Activated naive CD4-positive, alpha-beta T cell treated with Interleukin-2 at 50 U/mL for 16 hours (primary cell): ENCODE measurements around the gene SPTSSB.

Experiments
- DNase-seq: peaks from one replicate; pipeline ENCODE4 v3.0.0-alpha.2; 2020

Gene SPTSSB

DNA sequence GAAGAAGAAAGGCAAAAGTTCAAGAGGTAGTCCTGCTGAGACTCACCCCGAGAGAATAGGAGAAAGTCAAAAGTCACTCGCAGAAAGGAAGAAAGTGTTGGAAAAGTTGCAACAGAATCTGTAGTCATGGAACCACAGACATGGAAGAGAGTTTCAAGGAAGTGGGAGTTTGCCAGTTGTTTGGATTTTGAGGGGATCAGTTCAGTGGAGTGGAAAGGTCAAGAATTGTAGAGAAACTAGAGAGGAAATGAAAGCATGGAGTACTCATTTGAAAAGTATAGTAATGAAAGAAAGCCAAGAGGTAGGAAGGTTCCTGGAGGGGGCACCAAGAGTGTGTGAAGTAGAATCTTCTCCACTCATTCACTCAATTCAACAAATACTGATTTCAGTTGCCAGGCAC lies 34.7 kb downstream of the SPTSSB start:
- no peak for DNase-seq

DNA sequence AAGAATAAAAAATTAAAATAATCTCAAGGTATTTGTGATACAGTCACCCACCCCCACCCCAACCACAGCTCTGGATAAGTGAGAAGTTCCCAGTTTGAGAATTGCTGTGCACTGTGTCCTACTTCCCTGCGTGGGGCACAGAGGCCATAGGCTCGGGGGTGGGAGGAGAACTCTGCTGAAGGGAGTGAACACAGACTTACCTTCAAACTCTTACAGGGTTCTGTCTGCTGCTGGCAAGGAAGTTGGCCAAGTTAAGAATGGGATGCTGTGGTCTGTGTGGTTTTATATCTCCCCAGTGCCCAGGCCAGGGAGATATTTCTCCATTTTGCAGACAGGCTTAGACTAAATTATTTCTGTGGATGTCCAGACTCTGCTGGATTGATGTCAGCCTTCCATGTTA lies 37.6 kb downstream of the SPTSSB start:
- no peak for DNase-seq

DNA sequence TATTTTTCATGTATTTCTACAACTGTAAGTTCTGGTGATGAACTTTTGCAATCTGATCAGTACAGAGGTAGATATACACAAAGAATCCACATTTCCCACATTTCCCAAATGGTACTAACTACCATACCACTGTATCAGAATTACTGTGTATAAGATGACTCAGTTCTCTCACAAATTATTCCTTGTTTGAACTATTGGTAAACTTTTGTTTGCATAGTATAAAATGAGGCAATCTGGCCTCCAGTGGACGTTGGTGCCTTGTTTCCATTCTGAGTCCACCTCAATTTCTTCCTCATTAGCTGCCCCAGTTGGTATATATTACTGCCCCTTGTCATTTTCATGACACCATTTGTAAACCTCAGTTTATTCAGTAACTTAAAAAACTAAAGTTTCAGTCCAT lies 38.5 kb downstream of the SPTSSB start:
- DNase-seq, result no peak

DNA sequence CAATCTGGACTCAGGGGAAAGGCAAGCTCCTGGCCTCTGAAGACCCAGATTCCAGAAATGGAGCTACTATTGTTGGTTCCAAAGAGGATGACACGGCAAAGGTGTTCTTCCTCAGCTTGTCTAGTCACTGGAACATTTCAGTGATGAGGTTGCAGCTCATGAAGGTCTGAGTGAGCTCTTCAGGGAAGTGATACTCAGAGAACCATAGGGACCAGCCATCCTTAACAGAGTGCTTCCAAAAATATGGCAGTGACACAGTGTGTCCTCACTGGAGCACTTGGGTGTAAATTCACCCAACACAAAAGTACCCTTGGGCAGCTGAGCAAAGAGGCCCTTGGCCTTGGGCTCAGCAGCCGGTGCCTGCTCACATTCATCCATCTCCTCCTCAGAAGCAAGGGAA lies 46.3 kb downstream of the SPTSSB start:
- no peak for DNase-seq

DNA sequence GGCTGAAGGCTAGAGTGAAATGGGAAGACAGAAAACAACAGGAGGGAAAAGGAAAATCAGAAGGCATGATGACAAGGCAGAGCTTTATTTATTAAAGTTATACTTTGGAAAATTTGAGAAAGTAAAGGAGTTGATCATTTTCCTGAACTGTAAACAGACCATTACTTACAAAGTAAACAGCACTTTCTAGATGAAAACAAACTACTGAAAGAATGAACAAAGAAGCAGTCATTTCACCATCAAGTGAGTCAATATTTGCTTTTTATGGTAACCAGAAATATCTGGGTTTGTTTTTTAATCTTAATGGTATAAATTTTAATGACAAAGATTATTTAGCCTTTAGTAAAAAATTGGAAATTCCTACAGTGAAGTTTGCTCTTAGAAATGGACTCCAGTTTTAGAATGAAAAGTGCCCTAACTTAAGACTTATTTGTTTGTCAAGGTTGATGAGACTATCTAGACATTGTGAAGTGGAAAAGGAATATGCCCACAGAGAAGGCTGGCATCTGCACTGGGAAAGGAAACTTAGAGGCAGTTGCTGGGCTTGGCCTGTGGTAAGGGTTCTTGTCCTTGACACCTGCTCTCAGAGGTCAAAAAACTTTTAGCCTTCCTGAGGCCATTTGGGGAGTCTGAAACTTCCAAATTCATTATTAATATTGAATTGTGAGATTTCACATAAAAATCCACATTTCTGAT lies 47.2 kb downstream of the SPTSSB start:
- DNase-seq, result no peak

DNA sequence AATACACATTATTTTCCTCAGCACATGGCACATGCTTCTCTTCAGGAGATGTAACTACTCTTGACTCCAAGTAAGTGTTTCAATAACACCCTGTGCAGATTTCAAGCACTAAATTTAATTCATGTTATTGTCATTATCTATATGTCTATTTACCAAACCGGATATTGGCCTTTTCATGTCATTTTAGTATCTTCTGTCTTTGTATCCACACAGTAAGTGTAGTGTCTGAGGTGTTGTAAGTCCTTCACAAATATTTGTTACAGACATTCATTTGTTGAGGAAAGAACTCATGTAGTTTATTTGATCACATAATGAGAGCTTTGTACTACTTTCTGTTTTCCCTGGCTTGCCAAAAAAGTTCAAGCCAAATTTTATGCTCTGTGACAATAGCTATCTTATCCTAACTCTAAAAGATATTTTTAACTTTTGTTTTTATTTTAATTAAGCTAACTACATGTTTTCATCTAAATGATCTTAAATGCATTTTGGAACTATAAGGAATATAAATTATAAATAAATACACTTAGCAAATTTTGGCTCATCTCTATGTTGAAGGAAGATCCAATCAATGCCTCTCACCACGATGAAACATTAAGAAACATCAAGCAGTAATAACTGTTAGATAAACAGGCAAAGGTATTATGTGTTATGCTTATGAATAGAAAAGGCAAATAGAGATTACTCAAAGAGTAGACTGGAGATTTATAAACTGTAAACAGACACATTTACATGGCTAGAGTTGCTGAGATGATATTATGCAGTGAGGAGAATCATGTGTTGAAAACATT lies 48.3 kb downstream of the SPTSSB start:
- DNase-seq, result no peak

DNA sequence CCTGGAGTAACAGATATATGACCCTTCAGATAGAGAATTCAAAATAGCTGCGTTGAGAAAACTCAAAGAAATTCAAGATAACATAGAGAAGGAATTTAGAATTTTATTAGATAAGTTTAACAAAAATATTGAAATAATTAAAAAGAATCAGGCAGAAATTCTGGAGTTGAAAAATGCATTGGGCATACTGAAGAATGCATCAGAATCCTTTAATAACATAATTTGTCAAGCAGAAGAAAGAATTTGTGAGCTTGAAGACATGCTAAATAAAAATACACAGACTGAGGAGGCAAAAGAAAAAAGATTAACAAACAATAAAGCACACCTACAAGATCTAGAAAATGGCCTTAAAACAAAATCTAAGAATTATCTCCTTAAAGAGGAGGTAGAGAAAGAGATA lies 50.5 kb downstream of the SPTSSB start:
- no peak for DNase-seq

DNA sequence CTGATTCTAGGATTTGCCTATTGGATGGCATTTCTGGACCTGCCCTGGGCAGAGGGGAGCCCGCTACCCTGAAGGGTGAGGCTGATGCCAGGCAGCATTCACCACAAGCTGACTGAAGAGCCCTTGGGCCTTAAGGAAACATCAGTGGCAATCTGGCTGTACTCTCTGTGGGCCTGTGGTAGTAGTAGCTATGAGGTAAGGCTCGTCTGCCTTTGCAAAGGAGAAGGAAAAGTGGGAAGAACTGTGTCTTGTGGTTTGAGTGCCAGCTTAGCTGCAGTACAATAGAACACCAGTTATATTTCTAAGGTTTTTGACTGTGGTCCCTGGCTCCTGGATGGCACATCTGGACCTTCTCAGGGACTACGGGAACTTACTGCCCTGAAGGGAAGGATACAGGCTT lies 51.5 kb downstream of the SPTSSB start:
- no peak for DNase-seq

DNA sequence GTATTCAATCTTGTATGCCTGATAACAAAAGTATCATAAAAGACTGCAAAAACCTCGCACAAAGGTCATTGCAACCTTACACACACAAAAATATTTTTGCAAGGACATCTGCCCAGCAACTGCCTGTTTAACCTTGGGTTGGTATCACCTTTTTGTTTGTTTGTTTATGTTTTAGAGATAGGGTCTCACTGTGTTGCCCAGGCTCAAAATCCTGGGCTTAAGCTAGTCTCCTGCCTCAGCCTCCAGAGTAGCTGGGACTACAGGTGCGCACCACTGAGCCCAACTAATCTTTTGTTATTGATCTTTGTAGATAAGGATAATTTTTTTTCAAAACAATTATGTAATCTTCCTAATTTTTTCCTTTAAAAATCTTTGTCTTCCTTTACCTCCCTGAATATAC lies 54.2 kb downstream of the SPTSSB start:
- no peak for DNase-seq

DNA sequence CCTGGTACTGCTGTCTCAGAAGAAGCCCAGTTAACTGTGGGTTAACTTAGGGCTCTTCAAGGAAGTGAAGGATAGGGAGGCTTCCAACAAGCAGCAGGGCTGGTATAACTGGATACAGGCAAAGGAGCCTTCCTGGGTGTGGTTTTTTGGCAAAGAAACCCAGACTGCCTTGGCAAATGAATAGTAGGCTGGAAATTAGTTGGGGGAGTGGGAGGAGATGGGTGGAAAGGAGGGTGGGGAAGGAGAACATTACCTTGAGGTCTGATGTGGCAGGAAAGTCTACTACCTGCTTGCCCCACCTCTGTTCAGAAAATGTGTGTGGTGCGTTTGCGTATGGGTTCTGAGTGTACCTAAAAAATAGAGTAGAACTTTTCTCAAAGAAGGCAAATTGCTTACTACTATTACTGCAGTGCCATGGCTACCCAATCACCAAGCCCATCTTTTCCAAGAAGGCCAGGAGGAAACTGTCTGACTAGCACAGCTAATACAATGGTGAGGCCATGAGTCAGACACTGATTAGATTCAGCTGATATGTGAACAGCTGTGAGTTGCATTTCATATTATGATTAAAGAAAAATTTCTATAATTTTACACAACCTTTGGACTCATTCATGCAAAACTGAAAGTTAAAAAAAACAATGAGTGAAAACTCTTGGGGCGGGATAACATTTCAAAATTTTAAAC lies 55.2 kb downstream of the SPTSSB start:
- DNase-seq, result no peak

DNA sequence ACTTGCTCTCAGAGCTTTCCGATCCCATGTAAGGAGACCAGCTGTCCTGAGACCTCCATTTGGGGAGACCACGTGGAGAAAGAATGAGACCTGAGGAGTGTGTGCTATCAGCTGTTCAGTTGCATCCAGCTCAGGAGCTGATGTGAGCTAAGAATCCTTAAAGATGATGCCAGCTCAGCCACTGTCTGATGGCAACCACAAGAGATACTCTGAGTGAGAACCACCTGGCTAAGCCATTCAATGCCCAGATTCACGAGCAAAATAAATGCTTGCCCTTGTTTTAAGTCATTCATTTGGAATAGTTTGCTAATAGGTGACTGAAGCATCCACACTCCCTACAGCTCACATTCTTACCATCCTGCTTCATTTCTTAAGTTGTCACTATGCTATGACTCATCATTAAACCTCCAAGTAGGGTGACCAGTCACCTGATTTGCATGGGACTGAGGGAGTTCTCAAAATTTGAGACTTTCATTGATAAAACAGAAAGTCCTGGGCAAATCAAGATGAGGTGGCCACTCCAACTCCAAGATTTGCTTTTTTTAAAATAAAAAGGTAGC lies 56.4 kb downstream of the SPTSSB start:
- DNase-seq, result no peak

DNA sequence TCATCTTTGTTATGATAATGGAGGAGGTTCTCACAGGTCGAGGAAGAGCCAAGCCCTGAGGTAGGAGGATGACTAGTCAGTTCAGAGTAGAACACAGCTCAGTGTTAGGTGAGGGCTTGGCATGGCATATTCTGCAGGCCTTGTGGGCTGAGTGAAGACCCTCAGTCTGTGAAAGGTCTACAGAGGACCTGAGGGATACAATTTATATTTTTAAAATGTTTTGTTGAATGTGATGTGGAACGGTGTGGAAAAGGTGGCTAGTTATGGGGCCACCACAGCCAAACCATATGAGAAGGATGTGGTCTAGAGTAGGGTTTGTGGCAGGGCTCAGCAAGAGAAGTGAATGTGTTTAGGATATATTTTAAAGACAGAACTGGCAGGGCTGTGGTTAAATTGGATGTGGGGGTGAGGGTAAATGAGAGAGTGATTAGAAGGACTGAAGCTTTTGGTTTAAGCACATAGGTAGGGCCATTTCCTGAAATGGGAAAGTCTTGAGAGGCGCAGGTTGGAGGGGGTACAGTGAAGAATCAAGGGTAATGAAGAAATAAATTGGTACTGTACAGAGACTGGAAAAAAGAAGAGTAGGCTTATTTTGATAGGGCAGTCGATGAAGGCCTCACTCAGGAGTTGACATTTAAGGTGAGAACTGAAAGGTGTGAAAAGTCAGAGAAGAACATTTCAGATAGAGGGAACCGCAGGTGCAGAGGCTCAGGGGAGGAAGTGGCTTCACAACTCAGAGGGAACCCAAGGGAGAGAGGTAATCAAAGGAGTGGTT lies 60.5 kb downstream of the SPTSSB start:
- peak; percentile 31 for DNase-seq

DNA sequence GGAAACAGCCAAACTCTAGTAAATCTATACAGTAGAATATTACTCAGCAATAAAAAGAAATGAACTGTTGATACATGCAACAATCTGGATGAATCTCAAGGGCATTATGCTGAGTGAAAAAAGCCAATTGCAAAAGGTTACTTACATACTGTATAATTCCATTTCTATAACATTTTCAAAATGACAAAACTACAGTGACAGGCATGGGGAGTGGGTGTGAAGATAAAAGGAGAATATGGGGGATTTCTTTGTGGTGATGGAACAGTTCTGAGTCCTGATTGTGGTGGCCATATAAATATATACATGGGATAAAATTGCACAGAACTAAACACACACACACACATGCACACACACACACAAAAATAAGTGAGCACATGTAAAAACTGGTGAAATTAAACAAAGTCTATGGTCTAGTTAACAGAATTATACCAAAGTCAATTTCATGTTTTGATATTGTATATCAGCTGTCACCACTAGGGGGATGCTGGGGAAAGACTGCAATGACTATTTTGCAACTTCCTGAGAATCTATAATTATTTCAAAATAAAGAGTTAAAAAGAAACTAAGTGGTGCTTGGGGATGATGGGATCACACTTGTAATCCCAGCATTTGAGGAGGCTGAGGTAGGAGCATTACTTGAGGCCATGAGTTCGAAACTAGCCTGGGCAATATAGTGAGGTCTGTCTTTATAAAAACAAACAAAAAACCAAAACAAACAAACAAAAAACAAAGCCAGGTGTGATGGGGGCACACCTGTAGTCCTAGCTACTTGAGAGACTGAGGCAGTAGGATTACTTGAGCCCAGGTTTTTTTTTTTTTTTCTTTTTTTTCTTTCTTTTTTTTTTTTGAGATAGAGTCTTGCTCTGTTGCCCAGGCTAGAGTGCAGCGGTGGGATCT lies 66.0 kb downstream of the SPTSSB start:
- DNase-seq, result no peak

DNA sequence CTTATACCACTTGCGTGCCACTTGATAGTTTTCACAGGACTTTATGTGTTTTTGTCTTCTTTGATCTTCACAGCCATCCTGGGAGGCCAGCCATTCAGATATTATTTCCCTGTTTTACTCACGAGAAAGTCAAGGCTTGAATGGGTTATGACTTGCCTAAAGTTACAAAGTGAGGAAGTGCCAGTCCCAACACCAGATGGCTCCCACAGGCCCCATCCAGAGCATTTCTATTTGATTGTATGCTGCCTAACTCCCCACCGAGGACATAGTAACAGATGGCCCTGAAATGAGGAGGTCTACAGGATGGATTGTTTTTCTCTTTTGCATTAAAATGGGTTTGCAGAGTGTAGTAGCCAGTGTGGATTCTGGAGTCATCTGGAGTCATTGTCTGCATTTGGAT lies 74.5 kb downstream of the SPTSSB start:
- no peak for DNase-seq

DNA sequence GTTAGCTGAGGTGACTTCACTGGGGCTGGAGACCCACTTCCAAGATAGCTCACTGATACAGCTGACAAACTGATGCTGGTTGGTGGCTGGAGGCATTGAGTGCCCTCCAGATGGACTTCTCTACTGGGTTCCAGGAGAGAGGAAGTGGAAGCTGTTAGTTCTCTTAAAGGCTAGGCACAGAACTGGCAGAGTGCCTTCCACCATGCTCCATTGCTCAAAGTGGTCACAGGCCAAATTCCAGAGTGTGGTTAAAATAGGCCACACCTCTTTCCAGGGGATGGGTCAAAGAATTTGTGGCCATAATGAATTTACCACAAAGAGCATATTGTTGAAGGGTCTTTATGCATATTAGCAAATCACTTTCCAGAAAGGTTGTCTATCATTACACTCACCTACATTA lies 76.0 kb downstream of the SPTSSB start:
- DNase-seq, result no peak
